LNCAP (cell line): Measurements from ENCODE around the gene PARD3B.

ENCODE experiments used
- TF ChIP-seq, protein P1 (sequence below): fragments of 450-650 bp; IDR thresholded peaks from 2 replicates; pipeline ENCODE4 v1.5.1; 2017; ENCODE audit warnings: mild to moderate bottlenecking

The PARD3B gene

DNA sequence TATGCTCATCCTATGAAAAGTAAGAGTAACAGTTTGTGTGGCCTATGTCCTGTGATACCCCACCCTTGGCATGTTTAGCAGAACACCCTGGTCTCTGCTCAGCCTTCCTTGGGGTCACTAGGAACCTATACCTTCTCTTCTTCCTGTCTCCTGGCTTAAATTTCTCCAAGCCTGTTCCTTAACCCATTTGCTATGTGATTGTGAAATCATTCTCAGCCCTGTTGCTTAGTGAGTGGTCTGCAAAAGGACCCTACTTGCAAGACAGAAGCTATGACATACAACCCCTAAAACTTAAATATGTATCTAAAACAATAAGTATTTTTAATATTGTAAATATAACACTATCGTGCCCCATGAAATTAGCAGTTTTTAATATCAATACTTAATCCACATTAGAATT lies 524.7 kb downstream of the PARD3B start:
- TF ChIP-seq, protein P1, sequence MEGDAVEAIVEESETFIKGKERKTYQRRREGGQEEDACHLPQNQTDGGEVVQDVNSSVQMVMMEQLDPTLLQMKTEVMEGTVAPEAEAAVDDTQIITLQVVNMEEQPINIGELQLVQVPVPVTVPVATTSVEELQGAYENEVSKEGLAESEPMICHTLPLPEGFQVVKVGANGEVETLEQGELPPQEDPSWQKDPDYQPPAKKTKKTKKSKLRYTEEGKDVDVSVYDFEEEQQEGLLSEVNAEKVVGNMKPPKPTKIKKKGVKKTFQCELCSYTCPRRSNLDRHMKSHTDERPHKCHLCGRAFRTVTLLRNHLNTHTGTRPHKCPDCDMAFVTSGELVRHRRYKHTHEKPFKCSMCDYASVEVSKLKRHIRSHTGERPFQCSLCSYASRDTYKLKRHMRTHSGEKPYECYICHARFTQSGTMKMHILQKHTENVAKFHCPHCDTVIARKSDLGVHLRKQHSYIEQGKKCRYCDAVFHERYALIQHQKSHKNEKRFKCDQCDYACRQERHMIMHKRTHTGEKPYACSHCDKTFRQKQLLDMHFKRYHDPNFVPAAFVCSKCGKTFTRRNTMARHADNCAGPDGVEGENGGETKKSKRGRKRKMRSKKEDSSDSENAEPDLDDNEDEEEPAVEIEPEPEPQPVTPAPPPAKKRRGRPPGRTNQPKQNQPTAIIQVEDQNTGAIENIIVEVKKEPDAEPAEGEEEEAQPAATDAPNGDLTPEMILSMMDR = no peak

DNA sequence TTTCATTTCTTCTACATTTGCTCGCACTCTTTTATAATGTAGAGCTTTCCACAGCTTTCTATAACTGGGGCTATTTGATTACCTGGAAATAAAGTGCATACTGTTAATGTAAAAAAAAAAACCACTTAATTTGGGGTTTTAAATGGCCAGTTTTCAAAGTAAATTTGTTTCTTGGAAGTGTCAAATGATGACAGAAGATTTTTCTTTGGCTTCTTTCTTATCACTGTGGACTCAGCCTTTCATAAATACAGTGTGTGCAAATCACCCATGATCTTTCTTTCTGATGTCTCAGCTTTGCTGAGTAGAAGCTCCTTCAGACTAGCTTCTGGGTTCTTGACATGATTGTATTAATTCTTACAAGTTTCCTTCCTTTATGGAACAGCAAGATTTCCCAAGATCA lies 525.6 kb downstream of the PARD3B start:
- TF ChIP-seq, protein P1 = no peak

DNA sequence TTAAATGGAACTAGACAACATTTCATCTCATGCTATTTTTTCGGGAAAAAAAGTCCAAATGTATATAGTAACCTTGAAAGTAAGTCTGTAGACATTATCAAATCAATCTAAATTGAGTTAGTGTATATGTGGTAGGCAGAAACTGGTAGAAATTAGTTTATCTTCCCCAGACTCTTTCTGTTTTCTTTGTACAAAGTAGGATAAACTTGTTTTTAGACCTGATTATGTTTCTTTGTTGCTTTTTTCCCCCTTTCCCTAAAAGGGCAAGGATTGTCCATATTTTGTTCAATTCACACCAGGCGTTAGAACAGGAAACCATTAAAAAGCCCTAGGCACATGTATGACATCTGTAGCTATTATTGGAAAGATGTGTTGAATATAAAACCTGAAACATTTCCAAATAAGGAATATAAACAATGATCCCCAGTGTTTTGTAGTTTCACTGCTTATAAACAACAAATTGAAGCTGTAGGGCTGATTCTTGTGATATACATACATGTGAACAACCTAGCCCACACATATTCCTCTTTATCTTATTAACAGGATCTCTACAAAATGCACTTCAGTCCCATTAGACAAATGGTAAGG lies 528.3 kb downstream of the PARD3B start:
- TF ChIP-seq, protein P1 = no peak

DNA sequence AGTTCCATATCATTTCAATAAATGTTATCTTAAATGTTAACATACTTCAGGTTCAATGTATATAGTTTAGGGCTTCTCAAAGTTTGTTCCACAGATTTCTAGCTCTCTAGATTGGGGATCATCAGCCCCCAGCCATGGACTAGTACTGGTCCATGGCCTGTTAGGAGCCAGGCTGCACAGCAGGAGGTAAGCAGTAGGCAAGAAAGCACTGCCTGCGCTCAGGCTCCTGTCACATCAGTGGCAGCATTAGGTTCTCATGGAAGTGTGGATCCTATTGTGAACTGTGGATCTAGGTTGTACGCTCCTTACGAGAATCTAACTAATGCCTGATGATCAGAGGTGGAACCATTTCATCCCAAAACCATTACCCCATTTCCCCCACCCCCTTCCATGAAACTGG lies 531.1 kb downstream of the PARD3B start:
- TF ChIP-seq, protein P1 = no peak

DNA sequence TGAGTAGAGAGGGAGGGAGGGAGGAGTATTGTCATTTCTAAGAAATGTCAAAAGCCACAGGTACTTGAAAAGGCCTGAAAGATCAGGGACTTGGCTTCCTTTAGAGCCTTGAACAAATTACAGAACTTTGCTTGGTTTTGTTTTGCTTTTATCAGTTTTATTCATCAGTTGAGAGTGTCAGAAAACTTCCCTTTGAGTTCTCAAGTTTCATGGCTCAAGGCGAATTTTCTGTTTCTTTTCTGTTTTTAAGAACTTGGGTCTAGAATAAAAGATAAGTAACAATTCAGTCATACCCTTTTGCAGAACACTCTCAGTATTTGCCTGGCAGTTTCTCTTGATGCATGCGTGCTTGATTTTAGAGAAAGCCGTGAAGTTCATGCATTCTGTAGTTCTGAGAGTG lies 531.9 kb downstream of the PARD3B start:
- TF ChIP-seq, protein P1 = no peak

DNA sequence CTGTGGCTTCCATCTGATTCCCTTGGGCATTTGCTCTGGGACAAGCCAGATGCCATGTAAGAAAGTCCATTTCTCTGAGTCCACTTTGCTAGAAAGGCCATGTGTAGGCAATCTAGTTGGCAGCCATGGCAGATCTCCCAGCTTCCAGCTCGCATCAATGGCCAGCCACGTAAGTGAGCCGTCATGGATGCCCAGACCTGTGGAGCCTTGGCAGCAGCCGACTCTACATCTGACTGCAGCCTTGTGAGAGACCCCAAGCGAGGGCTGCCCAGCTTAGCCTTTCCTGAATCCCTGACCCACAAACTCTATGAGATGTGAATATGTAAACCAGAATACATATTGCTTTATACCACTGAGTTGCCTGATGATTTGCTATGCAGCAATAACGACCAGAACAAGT lies 533.5 kb downstream of the PARD3B start:
- TF ChIP-seq, protein P1 = no peak

DNA sequence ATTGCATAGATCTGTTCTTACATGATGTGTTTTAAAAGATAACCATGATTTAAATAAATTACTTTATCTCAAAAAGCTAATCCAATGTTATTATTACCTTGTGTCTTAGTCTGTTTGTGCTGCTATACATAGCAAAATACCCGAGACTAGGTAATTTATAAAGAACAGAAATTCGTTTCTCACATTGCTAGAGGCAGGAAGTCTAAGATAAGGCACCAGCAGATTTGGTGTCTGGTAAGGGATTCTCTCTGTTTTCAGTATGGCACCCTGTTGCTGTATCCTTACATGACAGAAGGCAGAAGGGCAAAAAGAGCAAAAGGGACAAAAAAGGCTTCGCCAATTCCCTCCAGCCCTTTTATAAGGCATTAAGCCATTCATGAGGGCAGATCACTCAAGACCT lies 533.9 kb downstream of the PARD3B start:
- TF ChIP-seq, protein P1 = no peak

DNA sequence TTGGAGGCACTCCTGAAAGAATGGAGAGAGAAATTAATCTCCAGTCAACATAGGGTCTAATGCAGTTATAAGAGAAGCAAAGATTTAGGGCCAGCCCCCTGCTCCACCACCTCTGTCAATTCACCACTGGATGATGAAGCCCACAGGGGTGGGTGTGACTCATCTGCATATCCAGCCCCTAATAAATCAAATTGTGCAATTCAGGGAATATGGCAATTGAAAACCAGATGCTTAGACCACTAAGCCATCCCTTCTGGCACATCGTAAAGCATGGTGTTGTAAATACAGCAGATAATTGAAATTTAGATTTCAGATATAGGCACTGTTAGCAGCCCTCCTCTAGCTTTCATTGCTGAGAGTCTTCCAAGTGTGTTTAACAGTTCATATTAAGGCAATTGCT lies 541.4 kb downstream of the PARD3B start:
- TF ChIP-seq, protein P1 = no peak
